C4-2B (cell line): Measurements from ENCODE around the gene CTSV.
"Not testable (repeated sequence)": the region's sequence is repeated elsewhere in the genome, so short reads cannot be mapped to it uniquely, and the experiment has no call there.

Source experiments
- H3K27ac ChIP-seq: fragments of 450-650 bp; 2 replicates; pipeline ENCODE4 v1.5.1; 2017

CTSV gene

DNA sequence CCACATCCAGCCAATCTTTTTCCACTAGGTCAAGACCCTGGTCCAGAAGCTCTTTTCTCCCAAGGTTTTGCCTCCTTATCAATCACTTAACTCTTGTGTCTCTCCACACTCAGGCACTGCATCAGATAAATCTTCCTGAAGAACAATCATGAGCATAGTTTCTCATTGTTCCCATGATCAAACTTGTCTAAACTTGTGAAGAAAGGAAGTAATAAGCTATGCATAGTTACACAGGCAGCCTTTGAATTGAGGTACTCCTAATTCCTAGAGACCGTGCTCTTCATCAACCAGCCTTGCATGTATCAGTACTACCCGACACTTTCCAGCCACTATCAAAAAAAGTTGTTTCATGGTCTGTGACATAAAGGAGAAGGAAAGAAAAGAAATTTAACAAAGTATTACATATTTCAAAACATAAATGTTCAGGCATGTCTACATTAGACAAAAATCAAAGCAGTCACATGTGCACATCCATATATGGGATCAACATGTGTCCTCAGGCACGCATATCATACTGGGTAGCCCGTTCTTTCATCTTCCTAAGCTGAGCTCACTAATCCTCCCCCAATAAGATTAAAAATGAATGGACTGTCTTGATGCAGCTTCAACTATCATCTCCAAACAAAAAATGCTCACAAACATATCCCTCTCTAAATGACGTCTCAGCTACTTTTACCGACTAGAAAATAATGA is 41.8 kb downstream of the CTSV start:
- not testable (repeated sequence) for H3K27ac ChIP-seq

DNA sequence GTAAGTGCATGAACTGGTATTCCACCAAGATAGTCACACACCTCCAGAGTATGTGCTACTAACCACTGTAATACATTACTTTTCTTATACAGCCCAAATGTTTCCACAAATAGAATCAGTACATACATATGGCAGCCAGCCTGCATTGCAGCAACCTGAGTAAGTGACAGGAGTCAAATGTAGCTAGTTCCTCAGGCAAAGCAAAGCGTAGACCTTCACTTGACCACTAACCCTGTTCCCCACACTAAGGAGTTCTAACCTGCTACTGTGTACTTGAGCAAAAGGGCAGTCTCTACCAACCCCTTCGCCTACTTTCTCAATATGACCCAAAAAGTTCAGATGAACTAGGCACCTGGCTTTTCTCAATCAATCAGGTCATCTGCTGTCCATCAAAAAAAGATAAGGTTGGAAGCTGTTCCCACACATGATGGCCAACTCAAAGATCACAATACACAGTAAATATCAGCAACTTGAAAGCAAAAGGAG is 44.4 kb downstream of the CTSV start:
- not testable (repeated sequence) for H3K27ac ChIP-seq

DNA sequence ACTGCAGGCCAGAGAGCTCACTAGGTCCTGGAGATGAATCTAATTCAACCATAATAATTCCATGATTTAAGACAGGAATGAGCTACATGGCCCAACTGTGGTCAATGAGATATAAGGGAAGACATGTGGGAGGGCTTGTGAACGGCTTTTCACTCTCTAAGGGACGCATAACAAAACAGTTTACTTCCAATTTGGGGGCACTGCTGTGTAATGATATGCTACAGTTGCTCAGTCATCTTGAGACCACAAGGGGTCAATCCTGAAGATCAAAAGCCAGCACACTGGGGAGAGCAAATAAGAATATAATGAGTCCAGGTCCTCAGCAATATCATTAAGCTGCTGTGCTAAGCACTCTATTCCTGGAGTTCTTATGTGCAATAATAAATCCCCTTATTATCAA is 46.6 kb downstream of the CTSV start:
- H3K27ac ChIP-seq, result not testable (repeated sequence)

DNA sequence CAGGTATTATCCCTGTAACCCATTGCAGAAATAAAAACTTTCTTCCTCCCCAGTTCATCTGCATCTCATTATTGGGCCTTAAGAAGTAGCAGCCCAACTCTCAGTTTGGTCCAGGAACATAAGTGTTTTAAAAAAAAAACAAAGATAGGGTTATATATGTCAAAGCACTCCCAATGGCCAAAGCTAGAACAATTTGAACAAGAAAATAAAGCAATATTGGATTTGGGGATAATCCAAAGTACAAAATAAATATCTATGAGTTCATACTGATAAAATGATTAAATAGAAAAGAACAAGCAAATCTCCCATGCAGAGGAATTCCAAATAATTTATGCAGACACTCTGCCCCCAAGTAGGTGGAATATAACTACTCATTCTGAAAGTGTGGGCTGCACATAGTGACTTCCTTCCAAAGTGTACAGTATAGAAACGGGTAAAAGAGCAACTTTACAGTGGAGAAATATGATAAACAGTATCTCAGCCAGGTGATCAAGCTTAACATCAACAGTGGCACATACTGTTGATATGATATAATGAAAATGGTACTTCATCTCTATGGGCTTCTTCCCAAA is 49.1 kb downstream of the CTSV start:
- not testable (repeated sequence) for H3K27ac ChIP-seq

DNA sequence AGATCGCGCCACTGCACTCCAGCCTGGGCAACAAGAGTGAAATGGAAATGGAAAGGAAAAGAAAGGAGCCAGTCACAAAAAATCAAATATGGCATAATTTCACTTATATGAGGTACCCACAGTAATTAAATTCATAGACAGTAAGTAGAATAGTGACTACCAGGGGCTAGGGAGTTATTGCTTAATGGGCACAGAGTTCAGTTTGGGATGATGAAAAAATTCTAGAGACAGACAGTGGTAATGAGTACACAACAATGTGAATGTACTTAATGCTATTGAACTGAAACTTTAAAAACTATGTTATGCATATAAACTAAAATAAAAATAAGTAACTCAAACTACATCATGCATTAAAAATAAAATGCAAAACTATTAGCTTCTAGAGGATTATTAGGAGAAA is 54.1 kb downstream of the CTSV start:
- not testable (repeated sequence) for H3K27ac ChIP-seq

DNA sequence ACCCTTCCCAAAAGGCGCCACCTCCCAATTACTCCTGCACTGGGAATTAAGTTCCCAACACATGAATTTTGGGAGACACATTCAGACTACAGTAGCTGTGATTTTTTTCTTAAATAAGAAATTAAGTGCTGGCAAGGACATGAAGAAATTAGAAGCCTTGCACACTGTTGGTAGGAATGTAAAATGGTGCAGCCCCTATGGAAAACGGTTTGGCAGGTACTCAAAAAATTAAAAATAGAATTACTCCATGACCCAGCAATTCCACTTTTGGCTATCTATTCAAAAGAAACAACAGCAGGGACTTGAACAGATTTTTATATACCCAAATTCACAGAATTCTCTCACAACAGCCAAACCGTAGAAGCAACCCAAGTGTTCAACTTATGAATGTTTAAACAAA is 54.8 kb downstream of the CTSV start:
- H3K27ac ChIP-seq, result not testable (repeated sequence)

DNA sequence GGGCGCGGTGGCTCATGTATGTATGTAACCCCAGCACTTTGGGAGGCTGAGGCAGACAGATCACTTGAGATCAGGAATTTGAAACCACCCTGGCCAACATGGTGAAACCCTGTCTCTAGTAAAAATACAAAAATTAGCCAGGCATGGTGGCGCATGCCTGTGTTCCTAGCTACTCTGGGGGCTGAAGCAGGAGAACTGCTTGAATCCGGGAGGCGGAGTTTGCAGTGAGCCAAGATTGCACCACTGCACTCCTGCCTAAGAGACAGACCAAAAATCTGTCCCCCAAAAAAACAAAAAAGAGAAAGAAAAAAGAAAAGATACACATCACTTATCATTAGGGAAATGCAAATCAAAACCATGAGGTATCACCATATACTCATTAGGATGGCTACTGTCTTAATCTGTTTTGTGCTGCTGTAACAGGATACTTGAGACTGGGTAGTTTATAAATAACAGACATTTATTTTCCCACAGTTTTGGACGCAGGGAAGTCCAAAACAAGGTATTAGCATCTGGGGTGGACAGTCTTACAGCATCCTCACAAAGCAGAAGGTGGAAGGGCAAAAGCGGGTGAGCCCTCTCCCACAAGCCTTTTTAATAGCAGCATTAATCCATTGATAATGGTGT is 55.3 kb downstream of the CTSV start:
- H3K27ac ChIP-seq, result not testable (repeated sequence)
